BLaER1 (cell line): Measurements from ENCODE around the gene GPX7.

ENCODE experiments used
- H3K27ac ChIP-seq: shearing (Covaris generic); formaldehyde crosslinking; 2 replicates; pipeline ENCODE4 v1.8.1; 2022
- H3K27me3 ChIP-seq: shearing (Covaris generic); formaldehyde crosslinking; 2 replicates; pipeline ENCODE4 v1.8.1; 2022
- H3K36me3 ChIP-seq: shearing (Covaris generic); formaldehyde crosslinking; 2 replicates; pipeline ENCODE4 v1.8.1; 2022
- H3K4me1 ChIP-seq: shearing (Covaris generic); formaldehyde crosslinking; 2 replicates; pipeline ENCODE4 v1.8.1; 2022
- H3K4me2 ChIP-seq: shearing (Covaris generic); formaldehyde crosslinking; 2 replicates; pipeline ENCODE4 v1.8.1; 2022
- H3K4me3 ChIP-seq: shearing (Covaris generic); formaldehyde crosslinking; 2 replicates; pipeline ENCODE4 v1.8.1; 2022
- H3K9ac ChIP-seq: shearing (Covaris generic); formaldehyde crosslinking; 2 replicates; pipeline ENCODE4 v1.8.1; 2022
- H3K9me3 ChIP-seq: shearing (Covaris generic); formaldehyde crosslinking; 2 replicates; pipeline ENCODE4 v1.8.1; 2022
- H4K20me1 ChIP-seq: shearing (Covaris generic); formaldehyde crosslinking; 2 replicates; pipeline ENCODE4 v1.8.1; 2022
- Cebpa-rat ChIP-seq: shearing (Covaris generic); IDR thresholded peaks from 2 replicates; pipeline ENCODE4 v1.8.1; 2022

GPX7 gene

GRCh38 chr1:52601991-52602855 is at the start of gene GPX7:
Gene GPX7, plus strand, starts transcription at chr1:52602371. Its CDS starts 39 bp downstream, at chr1:52602410.
- H3K4me1 ChIP-seq: peaks cover 44% of the 10 kb centered on the region
- H3K4me2 ChIP-seq: peak within 1 kb of the TSS; percentile 93
- peak within 1 kb of the TSS; percentile 97 for H3K9ac ChIP-seq
- no peak for TF ChIP-seq Cebpa-rat
- peak within 1 kb of the TSS; percentile 98 for H3K27ac ChIP-seq
- peak within 1 kb of the TSS; percentile 87 for H3K4me3 ChIP-seq
- H4K20me1 ChIP-seq: peaks cover 18% of the 10 kb centered on the region; the same call in 1 of the 2 replicates
- no peaks in the 10 kb centered on the region for H3K9me3 ChIP-seq
- no peaks in the 10 kb centered on the region for H3K27me3 ChIP-seq
- H3K36me3 ChIP-seq: peaks cover 29% of the 10 kb centered on the region

DNA sequence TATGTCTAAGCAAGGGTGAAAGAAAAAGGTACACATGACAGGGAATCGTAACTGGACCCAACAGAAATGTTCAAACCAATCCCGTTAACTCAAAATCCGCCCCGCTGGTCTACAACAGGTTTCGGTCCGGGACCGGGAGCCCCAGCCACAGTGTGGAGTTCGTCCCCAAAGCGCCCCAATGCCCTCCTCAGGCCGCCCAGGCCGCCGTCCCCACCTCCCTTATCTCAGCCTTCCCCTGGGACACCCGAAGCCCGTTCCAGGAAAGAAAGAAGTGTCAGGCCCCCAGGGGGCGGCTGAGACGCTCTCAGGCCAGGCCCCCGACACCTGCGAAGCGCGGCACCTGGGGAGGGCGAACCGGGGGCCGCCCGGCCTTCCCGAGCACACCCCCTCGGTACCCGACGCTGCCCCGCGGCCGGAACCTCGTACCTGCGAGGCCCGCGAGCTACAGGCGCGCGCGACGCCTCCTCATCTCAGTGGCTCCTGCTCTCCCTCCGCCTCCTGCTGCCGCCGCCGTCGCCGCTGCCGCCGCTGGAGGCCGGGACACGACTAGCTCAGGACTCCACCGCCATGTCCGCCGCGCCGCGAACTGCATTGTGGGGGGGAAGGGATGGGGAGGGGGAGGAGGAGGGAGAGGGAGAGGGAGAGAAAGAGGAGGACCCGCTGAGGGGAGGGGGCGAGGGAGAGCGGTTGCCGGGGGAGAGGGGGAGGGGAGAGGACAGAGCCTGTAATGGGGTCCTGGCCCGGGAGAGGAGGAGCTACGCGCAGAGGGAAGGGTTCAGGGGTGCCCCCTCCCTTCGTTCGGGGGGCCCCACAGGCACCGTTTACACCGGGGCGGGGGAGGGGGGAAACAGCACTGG is 49.4 kb upstream of the GPX7 start, which contains the start of gene TUT4:
Gene TUT4 (minus strand): TSS at position 588 of the 857 bp plus-strand sequence. CDS start 26,812 bp downstream, outside the sequence.
- H3K4me3 ChIP-seq: peak within 1 kb of the TSS; percentile 94
- peak within 1 kb of the TSS; percentile 94 for H3K4me2 ChIP-seq
- H3K27me3 ChIP-seq: no peaks in the 10 kb centered on the region
- no peaks in the 10 kb centered on the region for H3K9me3 ChIP-seq
- peaks cover 50% of the 10 kb centered on the region for H4K20me1 ChIP-seq
- peak within 1 kb of the TSS; percentile 98 for H3K9ac ChIP-seq
- peaks cover 33% of the 10 kb centered on the region for H3K4me1 ChIP-seq
- peaks cover 5% of the 10 kb centered on the region; the same call in 1 of the 2 replicates for H3K36me3 ChIP-seq
- H3K27ac ChIP-seq: peak within 1 kb of the TSS; percentile 98
- no peak for TF ChIP-seq Cebpa-rat

- Histone ChIP-seq H3K36me3 (peaks cover 5% of the 10 kb centered on the region; the same call in 1 of the 2 replicates), H4K20me1 (peaks cover 41% of the 10 kb centered on the region), H3K9me3 (no peaks in the 10 kb centered on the region), H3K4me3 (peak overlapping the region; percentile 94), H3K4me2 (peak overlapping the region; percentile 94), H3K27ac (peak overlapping the region; percentile 98), H3K4me1 (peaks cover 33% of the 10 kb centered on the region), H3K27me3 (no peaks in the 10 kb centered on the region), H3K9ac (peak overlapping the region; percentile 98)
- TF ChIP-seq Cebpa-rat: no peak
Observed at GRCh38 chr1:52553362-52554266, 48.6 kb upstream of the GPX7 start.

- peak overlapping the region; percentile 94 for H3K4me3 ChIP-seq
- no peaks in the 10 kb centered on the region for H3K27me3 ChIP-seq
- H3K4me2 ChIP-seq: peak overlapping the region; percentile 94
- no peaks in the 10 kb centered on the region for H3K9me3 ChIP-seq
- peaks cover 4% of the 10 kb centered on the region; the same call in 1 of the 2 replicates for H3K36me3 ChIP-seq
- peak overlapping the region; percentile 98 for H3K9ac ChIP-seq
- H3K27ac ChIP-seq: peak overlapping the region; percentile 98
- H3K4me1 ChIP-seq: peaks cover 33% of the 10 kb centered on the region
- H4K20me1 ChIP-seq: peaks cover 34% of the 10 kb centered on the region
- TF ChIP-seq Cebpa-rat: no peak
Observed at GRCh38 chr1:52554267-52554640, 47.9 kb upstream of the GPX7 start.

- TF ChIP-seq Cebpa-rat: no peak
- peak overlapping the region; percentile 98 for H3K27ac ChIP-seq
- H3K4me2 ChIP-seq: peak overlapping the region; percentile 94
- H3K9me3 ChIP-seq: peaks cover 2% of the 10 kb centered on the region
- peak overlapping the region; percentile 94 for H3K4me3 ChIP-seq
- H4K20me1 ChIP-seq: peaks cover 29% of the 10 kb centered on the region
- peak overlapping the region; percentile 98 for H3K9ac ChIP-seq
- H3K27me3 ChIP-seq: no peaks in the 10 kb centered on the region
- H3K4me1 ChIP-seq: peaks cover 33% of the 10 kb centered on the region
- no peaks in the 10 kb centered on the region for H3K36me3 ChIP-seq
Observed at GRCh38 chr1:52554756-52555155, 47.4 kb upstream of the GPX7 start.

DNA sequence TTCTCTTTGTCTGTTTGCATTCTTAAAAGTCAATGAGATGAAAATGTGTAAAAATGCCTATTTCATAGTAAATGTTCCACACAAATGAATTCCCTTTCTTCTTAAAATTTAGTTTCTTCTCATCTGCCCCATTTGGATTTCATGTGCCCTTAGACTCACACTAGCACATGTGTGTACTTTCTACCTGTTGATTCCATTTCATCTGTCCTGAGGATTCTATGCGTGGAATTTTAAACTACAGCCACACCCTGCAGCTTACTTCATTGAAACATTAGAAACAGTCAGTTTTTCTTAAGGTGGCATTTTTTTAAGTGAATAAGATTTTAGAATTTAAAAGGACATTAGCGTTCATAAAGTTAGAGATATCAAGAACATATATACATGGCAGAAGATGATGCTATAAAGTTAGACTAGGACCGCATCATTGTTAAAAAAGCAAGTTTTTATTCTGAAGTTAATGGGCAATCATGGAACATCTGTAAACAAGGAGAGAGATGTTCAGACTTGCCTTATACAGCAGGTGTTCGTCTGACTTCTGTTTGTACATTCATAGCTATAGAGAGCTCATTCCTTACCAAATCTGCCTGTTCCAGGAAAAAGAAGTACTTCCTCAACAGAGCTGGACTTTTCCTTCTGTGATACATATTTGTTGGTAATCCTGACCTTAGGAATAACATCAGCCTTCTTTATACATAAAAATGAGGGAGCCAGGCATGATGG is 45.4 kb upstream of the GPX7 start:
- H3K27ac ChIP-seq: no peak overlapping the region
- H3K4me2 ChIP-seq: no peak overlapping the region
- no peak overlapping the region for H3K9ac ChIP-seq
- TF ChIP-seq Cebpa-rat: no peak
- no peaks in the 10 kb centered on the region for H3K36me3 ChIP-seq
- peaks cover 9% of the 10 kb centered on the region for H4K20me1 ChIP-seq
- peaks cover 8% of the 10 kb centered on the region for H3K9me3 ChIP-seq
- H3K4me1 ChIP-seq: peaks cover 16% of the 10 kb centered on the region
- no peaks in the 10 kb centered on the region for H3K27me3 ChIP-seq
- no peak overlapping the region for H3K4me3 ChIP-seq

GRCh38 chr1:52558941-52559340 is 43.2 kb upstream of the GPX7 start:
- TF ChIP-seq Cebpa-rat: no peak
- Histone ChIP-seq H3K4me3 (no peak overlapping the region), H3K27ac (no peak overlapping the region)

GRCh38 chr1:52559875-52560274 is 42.3 kb upstream of the GPX7 start:
- peaks cover 8% of the 10 kb centered on the region for H3K9me3 ChIP-seq
- no peaks in the 10 kb centered on the region for H4K20me1 ChIP-seq
- no peak overlapping the region for H3K4me2 ChIP-seq
- H3K27me3 ChIP-seq: no peaks in the 10 kb centered on the region
- H3K27ac ChIP-seq: no peak overlapping the region
- H3K9ac ChIP-seq: no peak overlapping the region
- no peak overlapping the region for H3K4me3 ChIP-seq
- no peaks in the 10 kb centered on the region for H3K36me3 ChIP-seq
- H3K4me1 ChIP-seq: peaks cover 7% of the 10 kb centered on the region
- no peak for TF ChIP-seq Cebpa-rat

More at GRCh38 chr1:52558941-52559340, 43.2 kb upstream of the GPX7 start:
- Histone ChIP-seq H4K20me1 (no peaks in the 10 kb centered on the region), H3K4me1 (peaks cover 16% of the 10 kb centered on the region), H3K9me3 (peaks cover 8% of the 10 kb centered on the region), H3K4me2 (no peak overlapping the region), H3K27me3 (no peaks in the 10 kb centered on the region), H3K9ac (no peak overlapping the region), H3K36me3 (no peaks in the 10 kb centered on the region)
